PC-3 (cell line): ENCODE data around the gene USP40. TPM values are rescaled to one million over a fixed set of nuclear protein-coding genes. Genes with fewer than 3 reads are reported as not detected.

Experiments
- ATAC-seq: fragments of 200-7000 bp; cut with Tn5 transposase; 2 replicates; pipeline ENCODE4 v1.9.1; 2020; ENCODE audit warnings: mild to moderate bottlenecking, moderate library complexity
- BruUV-seq: library from RNA; stranded (reverse); fragments of 400-500 nt; replicated peaks from 2 replicates; lab custom pipeline; 2021; lab: Mats Ljungman, UMichigan
- CTCF ChIA-PET: fragments of 300-600 bp; sonication (Branson Sonifier 250); formaldehyde crosslinking; loops from one replicate; lab custom pipeline; 2022; ENCODE audit warnings: antibody characterized with exemption; lab: Charles Lee
- POLR2A ChIA-PET: fragments of 300-600 bp; sonication (Branson Sonifier 250); formaldehyde crosslinking; loops from one replicate; lab custom pipeline; 2022; ENCODE audit warnings: antibody characterized with exemption; ENCODE audit not compliant: unreplicated experiment; lab: Charles Lee
- DNase-seq: peaks from one replicate; pipeline ENCODE4 v3.0.0-alpha.2; 2015
- H2AFZ ChIP-seq: fragments of 300-600 bp; sonication (generic); 2 replicates; pipeline ENCODE4 v1.6.0; 2016; ENCODE audit warnings: antibody characterized with exemption, low read length
- H3F3A ChIP-seq: fragments of 300-600 bp; sonication (generic); one replicate; pipeline ENCODE4 v1.6.0; 2017; ENCODE audit warnings: antibody characterized with exemption, low read length, control low read depth, mild to moderate bottlenecking; ENCODE audit not compliant: unreplicated experiment
- H3K27ac ChIP-seq: fragments of 300-600 bp; sonication (generic); 2 replicates; pipeline ENCODE4 v1.5.1; 2016; ENCODE audit warnings: mild to moderate bottlenecking, low read length
- H3K27me3 ChIP-seq: fragments of 300-600 bp; sonication (generic); 2 replicates; pipeline ENCODE4 v1.6.1; 2016; ENCODE audit warnings: low read length, mixed read lengths
- H3K36me3 ChIP-seq: fragments of 300-600 bp; sonication (generic); 2 replicates; pipeline ENCODE4 v1.6.1; 2016; ENCODE audit warnings: low read depth, mixed run types, low read length, mixed read lengths
- H3K4me1 ChIP-seq: fragments of 300-600 bp; sonication (generic); 2 replicates; pipeline ENCODE4 v1.5.1; 2016; ENCODE audit warnings: low read length; ENCODE audit not compliant: insufficient read depth
- H3K4me2 ChIP-seq: fragments of 300-600 bp; sonication (generic); 2 replicates; pipeline ENCODE4 v1.6.0; 2016; ENCODE audit warnings: low read length
- H3K4me3 ChIP-seq: fragments of 300-600 bp; sonication (generic); 2 replicates; pipeline ENCODE4 v1.5.1; 2016; ENCODE audit warnings: mild to moderate bottlenecking, low read length, mixed read lengths
- H3K79me2 ChIP-seq: fragments of 300-600 bp; sonication (generic); 2 replicates; pipeline ENCODE4 v1.6.1; 2017; ENCODE audit warnings: low read length, mixed read lengths
- H3K9ac ChIP-seq: fragments of 300-600 bp; sonication (generic); 2 replicates; pipeline ENCODE4 v1.6.0; 2016; ENCODE audit warnings: mild to moderate bottlenecking, low read length
- H3K9me2 ChIP-seq: fragments of 300-600 bp; sonication (generic); replicated peaks from 2 replicates; pipeline ENCODE4 v1.6.1; 2016; ENCODE audit warnings: mixed run types, low read length, mixed read lengths
- H3K9me3 ChIP-seq: fragments of 300-600 bp; sonication (generic); 2 replicates; pipeline ENCODE4 v1.6.1; 2016; ENCODE audit warnings: low read length, mixed read lengths
- H4K20me1 ChIP-seq: fragments of 300-600 bp; sonication (generic); 2 replicates; pipeline ENCODE4 v1.6.1; 2016; ENCODE audit warnings: low read length, mixed read lengths
- CTCF ChIP-seq: fragments of 300-600 bp; sonication (generic); conservative IDR thresholded peaks from 2 replicates; pipeline ENCODE4 v1.5.1; 2017; ENCODE audit warnings: antibody characterized with exemption, low read depth, mild to moderate bottlenecking, low read length
- EZH2 ChIP-seq: fragments of 300-600 bp; sonication (generic); IDR thresholded peaks from one replicate; pipeline ENCODE4 v1.6.1; 2017; ENCODE audit warnings: antibody characterized with exemption, mild to moderate bottlenecking, low read length; ENCODE audit not compliant: unreplicated experiment
- EZH2phosphoT487 ChIP-seq: fragments of 300-600 bp; sonication (generic); IDR thresholded peaks from 2 replicates; pipeline ENCODE4 v1.6.1; 2018; ENCODE audit warnings: mild to moderate bottlenecking, antibody characterized with exemption, low read length, borderline replicate concordance
- intact Hi-C: fragments of 100-400 bp; cut with micrococcal nuclease; formaldehyde crosslinking; loops from 2 replicates; pipeline ENCODE4 v1.9.0; 2023
- total RNA-seq: library from RNA; depleted of rRNA; stranded (reverse); fragments of >200 nt; gene quantifications from 2 replicates; pipeline ENCODE4 v1.2.3, GENCODE V29; 2014

The USP40 gene
- total RNA-seq, 1 experiment from 2014 or later = 32.1 TPM

DNA sequence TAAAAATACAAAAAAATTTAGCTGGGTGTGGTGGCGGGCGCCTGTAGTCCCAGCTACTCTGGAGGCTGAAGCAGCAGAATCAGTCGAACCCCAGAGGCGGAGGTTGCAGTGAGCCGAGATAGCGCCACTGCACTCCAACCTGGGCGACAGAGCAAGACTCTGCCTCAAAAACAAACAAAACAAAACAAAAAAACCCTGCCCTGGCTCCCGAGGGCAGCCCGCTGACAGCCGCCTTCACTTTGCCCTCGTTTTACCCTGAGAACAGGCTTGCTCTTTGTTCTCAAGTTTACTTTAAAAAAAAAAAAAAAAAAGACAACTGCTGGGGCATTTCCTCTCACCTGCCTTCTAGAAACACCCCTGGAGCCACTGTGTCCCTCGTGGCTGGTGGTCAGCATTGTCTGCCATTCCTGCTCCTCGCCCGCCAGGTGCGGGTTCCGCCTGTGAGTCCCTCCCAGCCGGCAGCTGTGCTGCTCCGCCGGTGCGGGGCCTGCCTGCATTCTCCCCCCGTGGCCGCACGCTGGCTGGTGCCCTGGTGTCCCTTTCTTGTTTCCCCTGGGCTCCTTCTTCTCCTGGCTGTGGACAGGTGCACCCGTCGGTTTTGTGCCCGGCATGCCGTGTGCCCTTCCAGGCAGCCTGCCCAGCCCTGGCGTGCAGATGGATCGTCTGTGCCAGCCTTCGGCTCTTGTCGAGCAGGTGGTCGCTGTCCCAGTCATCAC lies 105.7 kb downstream of the USP40 start:
- Histone ChIP-seq H2AFZ (no peak overlapping the region), H3F3A (no peaks in the 10 kb centered on the region), H3K27ac (no peak overlapping the region), H3K9me3 (no peaks in the 10 kb centered on the region), H4K20me1 (no peaks in the 10 kb centered on the region), H3K4me1 (no peaks in the 10 kb centered on the region), H3K4me2 (no peak overlapping the region), H3K9ac (no peak overlapping the region), H3K79me2 (no peaks in the 10 kb centered on the region), H3K9me2 (no peaks in the 10 kb centered on the region), H3K27me3 (no peaks in the 10 kb centered on the region), H3K4me3 (no peak overlapping the region), H3K36me3 (peaks cover 25% of the 10 kb centered on the region; the same call in 1 of the 2 replicates)
- ChIA-PET POLR2A (no interaction called here), CTCF (no interaction called here)
- no peak for TF ChIP-seq EZH2
- TF ChIP-seq CTCF = no peak
- TF ChIP-seq EZH2phosphoT487 = no peak
- ATAC-seq (peak; percentile 31; the same call in 1 of the 2 replicates), DNase-seq (no peak)
- no TSS peak for BruUV-seq
- intact Hi-C loops = no loop called here

DNA sequence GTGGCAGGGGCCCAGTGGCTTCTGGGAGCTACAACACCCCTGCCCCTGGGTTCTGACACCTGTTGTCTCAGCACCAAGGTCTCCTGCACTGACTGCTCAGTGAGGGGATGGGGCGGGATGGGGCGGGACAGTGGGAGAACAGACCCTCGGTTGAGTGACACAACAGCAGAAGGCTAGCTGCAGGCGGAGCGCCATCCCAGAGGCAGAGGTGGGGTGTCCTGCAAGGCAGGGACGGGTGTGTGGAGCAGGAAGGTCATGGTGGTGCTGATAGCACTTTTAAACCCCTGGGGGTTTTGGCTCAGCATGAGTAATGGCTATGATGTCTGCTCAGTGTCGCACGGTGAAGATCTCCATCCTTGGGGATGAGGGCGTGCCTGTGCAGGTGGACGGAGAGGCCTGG lies 107.2 kb downstream of the USP40 start:
- ATAC-seq (no peak), DNase-seq (no peak)
- POLR2A ChIA-PET = no interaction called here
- intact Hi-C loops = no loop called here
- H3K4me1 ChIP-seq = no peaks in the 10 kb centered on the region
- no peak overlapping the region for H3K4me3 ChIP-seq
- no peak overlapping the region for H3K9ac ChIP-seq
- no peak for TF ChIP-seq CTCF
- no peak for TF ChIP-seq EZH2phosphoT487
- TF ChIP-seq EZH2 = no peak
- no peak overlapping the region for H3K4me2 ChIP-seq
- no peak overlapping the region for H2AFZ ChIP-seq
- H4K20me1 ChIP-seq = no peaks in the 10 kb centered on the region
- CTCF ChIA-PET = no interaction called here
- H3K36me3 ChIP-seq = peaks cover 38% of the 10 kb centered on the region; the same call in 1 of the 2 replicates
- H3K27ac ChIP-seq = no peak overlapping the region
- H3K27me3 ChIP-seq = no peaks in the 10 kb centered on the region
- BruUV-seq = no TSS peak
- no peaks in the 10 kb centered on the region for H3K9me2 ChIP-seq
- H3F3A ChIP-seq = no peaks in the 10 kb centered on the region
- no peaks in the 10 kb centered on the region for H3K9me3 ChIP-seq
- no peaks in the 10 kb centered on the region for H3K79me2 ChIP-seq

DNA sequence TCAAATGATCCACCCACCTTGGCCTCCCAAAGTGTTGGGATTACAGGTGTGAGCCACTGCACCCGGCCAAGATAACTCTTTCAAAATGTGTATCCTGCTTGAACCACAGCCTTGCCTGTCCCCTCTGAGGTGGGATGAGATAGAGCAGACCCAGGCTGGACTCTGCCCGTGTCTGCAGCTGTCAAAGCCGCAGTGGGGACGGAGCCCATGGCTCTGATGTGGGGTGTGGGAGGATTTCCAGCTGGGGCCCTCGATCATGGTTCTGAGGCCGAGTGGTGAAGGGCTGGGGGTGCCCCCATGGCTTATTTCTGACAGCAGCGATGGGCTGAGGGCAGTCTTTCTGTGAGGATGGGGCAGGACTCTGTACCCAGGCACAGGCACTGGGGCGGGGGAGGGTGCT lies 107.8 kb downstream of the USP40 start:
- Histone ChIP-seq H3K4me1 (no peaks in the 10 kb centered on the region), H3K4me2 (no peak overlapping the region), H3K27me3 (no peaks in the 10 kb centered on the region), H2AFZ (no peak overlapping the region), H4K20me1 (no peaks in the 10 kb centered on the region), H3F3A (no peaks in the 10 kb centered on the region), H3K36me3 (peaks cover 42% of the 10 kb centered on the region; the same call in 1 of the 2 replicates), H3K9me3 (no peaks in the 10 kb centered on the region), H3K9ac (no peak overlapping the region), H3K27ac (no peak overlapping the region), H3K79me2 (no peaks in the 10 kb centered on the region), H3K4me3 (no peak overlapping the region), H3K9me2 (no peaks in the 10 kb centered on the region)
- CTCF ChIA-PET = no interaction called here
- POLR2A ChIA-PET = no interaction called here
- no peak for DNase-seq
- no TSS peak for BruUV-seq
- intact Hi-C loops = no loop called here
- no peak for TF ChIP-seq CTCF
- TF ChIP-seq EZH2phosphoT487 = no peak
- TF ChIP-seq EZH2 = no peak
- ATAC-seq = no peak
